ENCODE results near the gene DSCAML1.

- TF ChIP-seq CTCF (conservative IDR thresholded peaks at IDR 0.05; ENCODE audit: low read length) (no peak), EZH2phosphoT487 (IDR thresholded peaks at IDR 0.05; ENCODE audit: borderline replicate concordance, low read depth, low read length) (no peak)
Observed at GRCh38 chr11:117574551-117574950, 222.5 kb downstream of the DSCAML1 start.

All from OCI-LY7 (cell line).